GM23338 (cell line): ENCODE results near the gene CRYZ. TPM values are rescaled to one million over a fixed set of nuclear protein-coding genes. Genes with fewer than 3 reads are reported as not detected.

Source experiments
- ATAC-seq: fragments of 200-7000 bp; cut with Tn5 transposase; 3 replicates; pipeline ENCODE4 v1.9.1; 2020
- DNase-seq: peaks from one replicate; pipeline ENCODE4 v3.0.0-alpha.2; 2015; ENCODE audit warnings: low spot score
- H2AFZ ChIP-seq: fragments of 200-600 bp; sonication (generic); 2 replicates; pipeline ENCODE4 v1.8.0; 2016; ENCODE audit warnings: antibody characterized with exemption, mild to moderate bottlenecking, moderate library complexity
- H3F3A ChIP-seq: fragments of 200-600 bp; sonication (generic); replicated peaks from 2 replicates; pipeline ENCODE4 v1.8.0; 2017; ENCODE audit warnings: antibody characterized with exemption, mixed run types, low read depth
- H3K27ac ChIP-seq: fragments of 200-600 bp; sonication (generic); 2 replicates; pipeline ENCODE4 v1.6.1; 2016; ENCODE audit warnings: low read depth
- H3K27me3 ChIP-seq: fragments of 200-600 bp; sonication (generic); 2 replicates; pipeline ENCODE4 v1.8.0; 2016; ENCODE audit warnings: mild to moderate bottlenecking, mixed run types, moderate library complexity; ENCODE audit not compliant: insufficient read depth
- H3K36me3 ChIP-seq: fragments of 200-600 bp; sonication (generic); 2 replicates; pipeline ENCODE4 v1.8.0; 2016; ENCODE audit warnings: mild to moderate bottlenecking; ENCODE audit not compliant: insufficient read depth
- H3K4me1 ChIP-seq: fragments of 200-600 bp; sonication (generic); 2 replicates; pipeline ENCODE4 v1.8.0; 2016; ENCODE audit warnings: mild to moderate bottlenecking, moderate library complexity; ENCODE audit not compliant: insufficient read depth
- H3K4me2 ChIP-seq: fragments of 200-600 bp; sonication (generic); 2 replicates; pipeline ENCODE4 v1.7.1; 2017; ENCODE audit warnings: mixed run types
- H3K4me3 ChIP-seq: fragments of 200-600 bp; sonication (generic); 2 replicates; pipeline ENCODE4 v1.6.1; 2016; ENCODE audit warnings: mixed run types
- H3K79me2 ChIP-seq: fragments of 200-600 bp; sonication (generic); replicated peaks from 2 replicates; pipeline ENCODE4 v1.8.0; 2017; ENCODE audit warnings: mild to moderate bottlenecking; ENCODE audit not compliant: insufficient read depth
- H3K9me2 ChIP-seq: fragments of 200-600 bp; sonication (generic); 2 replicates; pipeline ENCODE4 v1.8.0; 2017; ENCODE audit not compliant: insufficient read depth
- H4K20me1 ChIP-seq: fragments of 200-600 bp; sonication (generic); replicated peaks from 2 replicates; pipeline ENCODE4 v1.8.0; 2017; ENCODE audit warnings: mild to moderate bottlenecking; ENCODE audit not compliant: insufficient read depth
- H3K27ac Mint-ChIP-seq: 2 replicates; pipeline ENCODE4 v1.8.0; 2020; ENCODE audit warnings: inconsistent platforms, mild to moderate bottlenecking, moderate library complexity, mixed read lengths
- H3K27me3 Mint-ChIP-seq: 3 replicates; pipeline ENCODE4 v1.8.0; 2022; ENCODE audit warnings: low read depth, mild to moderate bottlenecking, moderate library complexity, mixed read lengths, inconsistent platforms; ENCODE audit not compliant: insufficient read depth, poor library complexity
- H3K36me3 Mint-ChIP-seq: 3 replicates; pipeline ENCODE4 v1.8.0; 2021; ENCODE audit warnings: low read depth, mild to moderate bottlenecking, inconsistent platforms, moderate library complexity, mixed read lengths
- H3K4me1 Mint-ChIP-seq: 3 replicates; pipeline ENCODE4 v1.8.0; 2020; ENCODE audit warnings: mild to moderate bottlenecking, inconsistent platforms, mixed read lengths
- H3K4me3 Mint-ChIP-seq: 3 replicates; pipeline ENCODE4 v1.8.0; 2021; ENCODE audit warnings: moderate library complexity, mild to moderate bottlenecking, inconsistent platforms, mixed read lengths
- H3K9me3 Mint-ChIP-seq: 3 replicates; pipeline ENCODE4 v1.8.0; 2020; ENCODE audit warnings: moderate library complexity, mild to moderate bottlenecking, inconsistent platforms, mixed read lengths
- CTCF ChIP-seq, 2 experiments: fragments of 200-600 bp in 1 of 2; sonication (generic) in 1 of 2; conservative IDR thresholded peaks; 2 replicates each; pipeline versions ENCODE4 v1.5.1 to v1.6.1; 2016 to 2017; ENCODE audit warnings: antibody characterized with exemption in 2 of 2, low read depth in 2 of 2, mild to moderate bottlenecking in 2 of 2, moderate library complexity in 1 of 2
- ETS1 ChIP-seq: IDR thresholded peaks from 2 replicates; pipeline ENCODE4 v1.6.1; 2016; ENCODE audit warnings: antibody characterized with exemption
- EZH2 ChIP-seq: fragments of 200-600 bp; sonication (generic); IDR thresholded peaks from one replicate; pipeline ENCODE4 v1.8.0; 2017; ENCODE audit warnings: antibody characterized with exemption, mild to moderate bottlenecking, low read depth; ENCODE audit not compliant: unreplicated experiment
- JUNB ChIP-seq: IDR thresholded peaks from one replicate; pipeline ENCODE4 v1.6.1; 2016; ENCODE audit warnings: antibody characterized with exemption; ENCODE audit not compliant: unreplicated experiment
- NANOG ChIP-seq: IDR thresholded peaks from 2 replicates; pipeline ENCODE4 v1.6.1; 2016; ENCODE audit warnings: antibody characterized with exemption, borderline replicate concordance
- polyA plus RNA-seq: library from polyadenylated mRNA; unstranded; fragments of >200 nt; fragmentation: Nextera tagmentation; extraction: Ambion mirVana; gene quantifications from 2 replicates; pipeline ENCODE4 v1.2.1, GENCODE V29; 2016
- total RNA-seq: library from RNA; depleted of rRNA; stranded (reverse); fragments of >200 nt; shearing (Covaris generic); gene quantifications from 2 replicates; pipeline ENCODE4 v1.2.3, GENCODE V29; 2014

The CRYZ gene
- total and polyA plus RNA-seq, 2 experiments from 2014 or later: 45.7 to 57.8 TPM

- Mint-ChIP-seq H3K4me3 (no peak overlapping the region), H3K36me3 (no peaks in the 10 kb centered on the region), H3K4me1 (no peaks in the 10 kb centered on the region), H3K27ac (no peak overlapping the region), H3K27me3 (peaks cover 2% of the 10 kb centered on the region), H3K9me3 (no peaks in the 10 kb centered on the region)
- Histone ChIP-seq H3K79me2 (no peaks in the 10 kb centered on the region), H3K27ac (no peak overlapping the region), H4K20me1 (no peaks in the 10 kb centered on the region), H3K27me3 (no peaks in the 10 kb centered on the region), H3F3A (no peaks in the 10 kb centered on the region), H3K4me1 (no peaks in the 10 kb centered on the region), H3K4me3 (no peak overlapping the region), H3K4me2 (no peak overlapping the region), H3K9me2 (no peaks in the 10 kb centered on the region), H3K36me3 (no peaks in the 10 kb centered on the region), H2AFZ (no peak overlapping the region)
- no peak for ATAC-seq
- TF ChIP-seq CTCF (conservative IDR thresholded peaks at IDR 0.05; ENCODE audit: low read depth in 2 of 2): peak; percentile 85 to 89
- TF ChIP-seq EZH2: no peak
- DNase-seq: peak; percentile 74
Measured at GRCh38 chr1:74771913-74772515, 39.2 kb upstream of the CRYZ start.

GRCh38 chr1:74767490-74767889 lies 34.6 kb upstream of the CRYZ start:
- peaks cover 2% of the 10 kb centered on the region for H3K27me3 Mint-ChIP-seq
- Histone ChIP-seq H3K4me1 (no peaks in the 10 kb centered on the region), H3K4me2 (no peak overlapping the region), H4K20me1 (no peaks in the 10 kb centered on the region), H3K36me3 (0 out of 2 replicates have a peak, but pooled peaks cover 3% of the 10 kb centered on the region), H3K27me3 (no peaks in the 10 kb centered on the region), H3K9me2 (no peaks in the 10 kb centered on the region), H3K79me2 (no peaks in the 10 kb centered on the region), H3F3A (no peaks in the 10 kb centered on the region), H2AFZ (no peak overlapping the region), H3K4me3 (no peak overlapping the region), H3K27ac (no peak overlapping the region)
- no peak overlapping the region for H3K27ac Mint-ChIP-seq
- TF ChIP-seq CTCF (conservative IDR thresholded peaks at IDR 0.05; ENCODE audit: low read depth in 2 of 2) (peak; percentile 70 to 78), NANOG (no peak)
- peak; percentile 88 for ATAC-seq
- no peak overlapping the region for H3K4me3 Mint-ChIP-seq
- no peaks in the 10 kb centered on the region; the same call in 2 of the 3 replicates for H3K36me3 Mint-ChIP-seq
- no peaks in the 10 kb centered on the region for H3K4me1 Mint-ChIP-seq
- DNase-seq: peak; percentile 86
- H3K9me3 Mint-ChIP-seq: no peaks in the 10 kb centered on the region

- no peak overlapping the region for H3K4me3 ChIP-seq
- H3F3A ChIP-seq: no peaks in the 10 kb centered on the region
- no peaks in the 10 kb centered on the region for H3K9me2 ChIP-seq
- H3K4me2 ChIP-seq: no peak overlapping the region
- Mint-ChIP-seq H3K4me1 (no peaks in the 10 kb centered on the region), H3K27ac (no peak overlapping the region), H3K9me3 (no peaks in the 10 kb centered on the region), H3K27me3 (peaks cover 2% of the 10 kb centered on the region), H3K4me3 (no peak overlapping the region), H3K36me3 (peaks cover 2% of the 10 kb centered on the region; the same call in 2 of the 3 replicates)
- H2AFZ ChIP-seq: no peak overlapping the region
- 0 out of 2 replicates have a peak, but pooled peaks cover 4% of the 10 kb centered on the region for H3K79me2 ChIP-seq
- ATAC-seq: no peak
- H3K4me1 ChIP-seq: no peaks in the 10 kb centered on the region
- no peak for DNase-seq
- H3K27ac ChIP-seq: no peak overlapping the region
- TF ChIP-seq CTCF (conservative IDR thresholded peaks at IDR 0.05; ENCODE audit: low read depth in 2 of 2) (no peak), JUNB (no peak), EZH2 (no peak), ETS1 (no peak)
- H3K27me3 ChIP-seq: no peaks in the 10 kb centered on the region
- no peaks in the 10 kb centered on the region for H4K20me1 ChIP-seq
- H3K36me3 ChIP-seq: 0 out of 2 replicates have a peak, but pooled peaks cover 3% of the 10 kb centered on the region
Measured at GRCh38 chr1:74766579-74766978, 33.7 kb upstream of the CRYZ start.
